ENCODE measurements around the gene ADAMTSL3. TPM values are rescaled to one million over a fixed set of nuclear protein-coding genes. Genes with fewer than 3 reads are reported as not detected.

ADAMTSL3 gene
- polyA plus RNA-seq, 1 donor from 2014 or later, result 0.51 TPM

- no peak overlapping the region for H3K9ac ChIP-seq (ENCODE audit: low read length)
- no peaks in the 10 kb centered on the region for H3K9me2 ChIP-seq (ENCODE audit: insufficient read depth, low read length)
- H3K9me3 ChIP-seq (ENCODE audit: low read length), result no peaks in the 10 kb centered on the region
- TF ChIP-seq EZH2 (IDR thresholded peaks at IDR 0.05; ENCODE audit: borderline replicate concordance, insufficient read depth, low read length, poor library complexity, severe bottlenecking), result no peak
- TF ChIP-seq REST (IDR thresholded peaks at IDR 0.05; ENCODE audit: borderline replicate concordance), result no peak
- TF ChIP-seq MXI1 (conservative IDR thresholded peaks at IDR 0.05; ENCODE audit: poor library complexity, severe bottlenecking), result no peak
- no peak for TF ChIP-seq RAD21 (conservative IDR thresholded peaks at IDR 0.05)
- H4K20me1 ChIP-seq (ENCODE audit: insufficient read depth), result no peaks in the 10 kb centered on the region
- H3K27me3 ChIP-seq (ENCODE audit: insufficient read depth, low read depth, low read length), result no peaks in the 10 kb centered on the region
- no peaks in the 10 kb centered on the region for H3F3A ChIP-seq (ENCODE audit: insufficient read depth, low read length, poor library complexity, severe bottlenecking)
- no peaks in the 10 kb centered on the region for H3K36me3 ChIP-seq (ENCODE audit: insufficient read depth, low read length)
- no peak overlapping the region for H3K4me3 ChIP-seq (ENCODE audit: low read length)
- H3K79me2 ChIP-seq (replicated peaks; ENCODE audit: insufficient read depth, low read length), result no peaks in the 10 kb centered on the region
- no peak overlapping the region for H3K27ac ChIP-seq (ENCODE audit: low read length)
- H3K4me2 ChIP-seq (ENCODE audit: low read length), result no peak overlapping the region
- no peak overlapping the region for H2AFZ ChIP-seq (ENCODE audit: low read depth, low read length)
Observed at GRCh38 chr15:83610132-83610531, 43.8 kb upstream of the ADAMTSL3 start.

- Histone ChIP-seq H3K79me2 (replicated peaks; ENCODE audit: insufficient read depth, low read length) (no peaks in the 10 kb centered on the region), H3K9me3 (ENCODE audit: low read length) (no peaks in the 10 kb centered on the region), H3F3A (ENCODE audit: insufficient read depth, low read length, poor library complexity, severe bottlenecking) (no peaks in the 10 kb centered on the region), H3K36me3 (ENCODE audit: insufficient read depth, low read length) (no peaks in the 10 kb centered on the region), H3K27me3 (ENCODE audit: insufficient read depth, low read depth, low read length) (no peaks in the 10 kb centered on the region), H3K4me3 (ENCODE audit: low read length) (no peak overlapping the region), H3K4me2 (ENCODE audit: low read length) (no peak overlapping the region), H3K9ac (ENCODE audit: low read length) (no peak overlapping the region), H4K20me1 (ENCODE audit: insufficient read depth) (no peaks in the 10 kb centered on the region), H3K27ac (ENCODE audit: low read length) (no peak overlapping the region), H3K9me2 (ENCODE audit: insufficient read depth, low read length) (no peaks in the 10 kb centered on the region), H2AFZ (ENCODE audit: low read depth, low read length) (no peak overlapping the region)
- TF ChIP-seq MXI1 (conservative IDR thresholded peaks at IDR 0.05; ENCODE audit: poor library complexity, severe bottlenecking), result no peak
- TF ChIP-seq SMC3 (conservative IDR thresholded peaks at IDR 0.05; ENCODE audit: poor library complexity), result no peak
- no peak for TF ChIP-seq POLR2AphosphoS5 (IDR thresholded peaks at IDR 0.05)
- no peak for TF ChIP-seq EZH2 (IDR thresholded peaks at IDR 0.05; ENCODE audit: borderline replicate concordance, insufficient read depth, low read length, poor library complexity, severe bottlenecking)
- TF ChIP-seq TAF1 (IDR thresholded peaks at IDR 0.05; ENCODE audit: low read depth), result no peak
- no peak for TF ChIP-seq CTCF (IDR thresholded peaks at IDR 0.05; ENCODE audit: poor library complexity, severe bottlenecking)
- TF ChIP-seq RAD21 (conservative IDR thresholded peaks at IDR 0.05), result no peak
- no peak for TF ChIP-seq REST (IDR thresholded peaks at IDR 0.05; ENCODE audit: borderline replicate concordance)
- TF ChIP-seq EP300 (conservative IDR thresholded peaks at IDR 0.05; ENCODE audit: poor library complexity, severe bottlenecking), result no peak
Observed at GRCh38 chr15:83610901-83611685, 42.8 kb upstream of the ADAMTSL3 start.

Measured in neural cell (in vitro differentiated cells).